ENCODE measurements around the gene THYN1.
A peak's percentile ranks its signal among the peaks of the same experiment; 100 is the strongest.

THYN1 gene

DNA sequence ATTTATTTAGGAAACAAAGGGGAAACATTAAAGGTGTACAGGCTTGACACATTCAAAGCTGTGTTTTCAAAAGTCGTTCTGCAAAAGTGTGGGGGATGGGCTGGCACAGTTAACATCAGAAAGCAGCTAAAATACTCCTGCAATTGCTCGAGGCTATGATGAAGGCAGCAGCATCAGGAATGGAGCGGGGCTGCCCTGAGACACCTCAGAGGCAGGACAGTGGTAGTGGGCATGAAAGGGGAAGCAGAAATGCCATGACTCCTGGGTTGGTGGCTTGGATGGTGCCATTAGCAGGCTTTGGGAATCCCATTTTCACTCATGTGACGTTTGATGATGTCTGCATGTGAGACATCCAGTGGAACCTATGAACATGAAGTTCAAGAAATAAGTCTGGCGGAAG is 30.0 kb downstream of the THYN1 start:
- no peak for DNase-seq (ENCODE audit: low read depth in 2 of 2)

DNA sequence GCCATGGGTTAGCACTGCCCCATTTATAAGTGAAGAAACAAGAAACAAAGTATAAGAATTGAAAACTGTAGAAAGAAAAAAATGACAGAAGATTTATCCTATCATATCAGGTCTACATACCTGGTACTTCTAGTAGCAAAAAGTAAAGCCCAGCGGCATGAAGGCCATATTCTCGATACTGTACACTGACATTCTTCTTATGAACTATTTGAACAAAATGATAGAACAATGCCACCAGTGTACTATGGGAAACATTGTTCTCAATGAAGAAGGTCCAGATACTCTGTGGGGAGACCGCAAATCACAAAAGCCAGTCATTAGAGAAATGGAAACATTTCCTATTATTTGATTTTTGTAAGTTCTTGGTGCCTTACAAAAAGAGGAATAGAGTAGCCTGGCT is 36.3 kb downstream of the THYN1 start:
- DNase-seq (ENCODE audit: low read depth in 2 of 2) = no peak

DNA sequence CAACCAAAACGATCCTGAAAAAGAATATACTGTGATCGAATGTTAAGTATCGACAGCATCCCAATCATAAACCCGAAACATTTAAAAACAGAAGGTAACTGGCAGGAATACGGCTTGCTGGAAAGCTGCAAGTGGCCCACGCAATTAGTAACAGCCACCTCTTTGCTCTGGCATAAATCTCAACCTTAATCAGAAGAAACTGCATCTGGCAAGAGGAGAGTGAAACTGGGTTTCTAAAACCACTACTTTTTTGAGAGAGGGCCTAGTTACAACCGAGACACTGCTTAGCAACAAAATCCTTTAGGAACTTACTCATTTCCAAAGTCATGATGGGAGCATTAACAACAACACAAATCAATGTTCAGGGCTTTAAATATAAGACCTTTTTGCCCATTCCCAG is 37.3 kb downstream of the THYN1 start:
- DNase-seq (ENCODE audit: low read depth in 2 of 2) = no peak

DNA sequence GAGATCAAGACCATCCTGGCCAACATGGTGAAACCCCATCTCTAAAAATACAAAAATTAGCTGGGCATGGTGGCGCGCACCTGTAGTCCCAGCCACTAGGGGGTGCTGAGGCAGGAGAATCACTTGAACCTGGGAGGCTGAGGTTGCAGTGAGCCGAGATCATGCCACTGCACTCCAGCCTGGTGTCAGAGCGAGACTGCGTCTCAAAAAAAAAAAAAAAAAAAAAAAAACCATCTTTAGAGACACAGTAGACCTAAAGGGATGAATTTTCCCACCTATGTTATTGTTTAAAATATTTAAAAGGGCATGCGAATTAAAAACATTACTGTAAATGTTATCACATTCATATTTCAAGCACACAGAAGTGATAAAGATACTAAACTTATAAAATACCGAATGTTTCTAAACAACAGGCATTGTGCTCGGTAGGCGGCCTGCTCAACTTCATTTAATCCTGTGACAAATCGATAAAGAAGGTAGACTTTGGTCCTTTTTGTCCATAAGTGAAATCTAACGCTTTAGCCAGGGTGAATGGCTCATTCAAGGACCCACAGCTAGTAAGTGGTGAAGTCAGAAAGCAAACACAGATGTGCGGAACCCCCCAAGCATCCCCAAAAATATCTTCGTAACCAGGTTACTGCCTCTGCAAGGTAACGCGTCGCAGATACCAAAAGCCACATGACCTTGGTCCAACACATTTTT is 45.5 kb downstream of the THYN1 start:
- DNase-seq (ENCODE audit: low read depth in 2 of 2) = peak; percentile 46 to 48

DNA sequence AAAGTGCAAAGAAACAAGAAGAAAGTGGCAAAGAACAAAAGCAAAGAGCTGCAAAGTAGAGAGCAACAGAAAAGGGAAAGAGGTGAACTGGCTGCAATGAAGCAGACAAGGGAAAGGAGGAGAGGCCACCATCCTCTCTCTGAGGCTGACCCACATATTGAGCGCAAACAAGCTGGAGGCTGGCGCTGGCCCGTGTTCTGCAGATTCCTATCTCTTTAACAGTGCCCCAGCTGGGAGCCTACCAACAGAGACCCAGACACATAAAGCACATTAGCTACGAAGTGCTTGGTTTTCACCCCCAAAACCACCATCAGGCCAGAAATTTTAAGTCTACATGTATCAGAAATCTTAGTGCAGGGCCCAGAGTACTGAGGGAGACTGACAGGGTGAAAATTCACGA is 47.0 kb downstream of the THYN1 start:
- DNase-seq (ENCODE audit: low read depth in 2 of 2) = no peak

DNA sequence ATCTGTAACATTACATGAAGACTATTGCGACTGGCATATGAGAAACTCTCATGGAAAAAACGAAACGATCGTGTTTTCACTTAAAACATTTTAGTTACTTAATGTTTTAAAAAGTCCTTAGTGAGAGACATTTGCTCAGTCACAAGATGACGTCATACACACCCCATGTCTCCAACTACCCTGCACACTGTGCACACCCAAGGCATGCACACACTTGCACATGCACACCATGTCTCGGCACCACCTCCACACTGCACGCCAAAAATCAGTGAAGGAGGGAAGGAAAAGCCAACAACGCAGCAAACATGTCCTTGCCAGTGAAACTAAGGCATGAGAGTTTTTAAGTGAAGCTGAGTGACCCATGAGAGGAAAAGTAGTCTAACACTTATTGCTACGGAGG is 47.4 kb downstream of the THYN1 start:
- no peak for DNase-seq (ENCODE audit: low read depth in 2 of 2)

DNA sequence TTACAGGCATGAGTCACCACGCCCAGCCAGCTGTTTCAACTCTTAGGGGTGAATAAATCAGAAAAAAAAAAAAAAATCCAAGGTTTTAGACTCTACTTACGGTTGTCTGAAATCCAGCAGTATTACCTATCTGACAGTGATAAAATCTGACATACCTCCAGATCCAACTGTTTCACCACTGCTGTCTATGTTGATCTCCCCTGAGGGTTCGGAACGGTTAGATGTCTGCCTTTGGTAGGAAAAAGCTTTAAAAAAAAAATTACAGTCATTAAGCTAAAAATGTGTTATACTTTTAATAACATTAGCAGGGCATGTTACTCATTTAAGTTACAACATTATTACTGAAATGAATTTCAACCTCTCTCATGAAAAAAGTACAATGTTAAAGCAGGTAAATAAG is 50.5 kb downstream of the THYN1 start:
- DNase-seq (ENCODE audit: low read depth in 2 of 2) = no peak

DNA sequence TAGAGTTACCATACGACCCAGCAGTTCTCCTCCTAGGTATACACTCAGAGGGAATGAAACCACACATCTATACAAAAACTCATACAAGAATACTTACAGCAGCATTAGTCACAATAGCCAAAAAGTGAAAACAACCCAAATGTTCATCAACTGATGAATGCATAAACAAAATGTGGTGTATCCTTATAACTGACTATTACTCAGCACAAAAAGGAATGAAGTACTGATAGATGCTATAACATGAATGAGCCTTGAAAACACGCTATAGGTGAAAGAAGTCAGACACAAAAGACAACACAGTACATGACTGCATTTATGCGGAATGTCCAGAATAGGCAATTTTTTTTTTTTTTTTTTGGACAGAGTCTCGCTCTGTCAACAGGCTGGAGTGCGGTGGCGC is 52.5 kb downstream of the THYN1 start:
- DNase-seq (ENCODE audit: low read depth in 2 of 2) = no peak

DNA sequence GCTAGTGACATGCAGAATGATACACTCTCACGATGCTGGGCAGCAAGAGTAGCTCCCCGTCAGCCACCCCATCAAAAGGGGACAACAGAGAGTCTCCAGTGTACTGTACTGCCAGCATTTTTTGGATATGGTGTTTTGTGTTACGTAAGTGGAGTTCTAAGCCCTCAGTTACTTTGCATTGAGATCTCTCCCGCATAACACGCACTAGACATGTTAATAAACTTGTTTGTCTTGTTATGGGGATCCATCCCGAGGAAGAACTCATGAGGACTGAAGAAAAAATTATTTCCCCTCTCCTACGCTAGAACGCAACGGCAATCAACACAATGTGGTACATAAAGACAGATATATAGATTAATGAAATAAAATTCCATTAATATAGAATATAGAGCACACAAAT is 53.6 kb downstream of the THYN1 start:
- DNase-seq (ENCODE audit: low read depth in 2 of 2) = no peak

Measured in activated CD4-positive, alpha-beta T cell treated with anti-CD3 and anti-CD28 coated beads for 24 hours (primary cell).